Neural cell (in vitro differentiated cells): ENCODE measurements around the gene PODXL2. TPM values are rescaled to one million over a fixed set of nuclear protein-coding genes. Genes with fewer than 3 reads are reported as not detected.

Experiments used
- H2AFZ ChIP-seq: fragments of 200-600, 300-800 bp; sonication (generic), shearing (Covaris generic); 2 replicates; pipeline ENCODE4 v1.6.0; 2014; ENCODE audit warnings: low read depth, mild to moderate bottlenecking, antibody characterized with exemption, low read length, moderate library complexity
- H3F3A ChIP-seq: fragments of 200-600 bp; shearing (Covaris generic); 2 replicates; pipeline ENCODE4 v1.6.1; 2016; ENCODE audit warnings: mild to moderate bottlenecking, moderate library complexity, mixed read lengths, antibody characterized with exemption, low read length; ENCODE audit not compliant: insufficient read depth, poor library complexity, severe bottlenecking
- H3K27ac ChIP-seq: fragments of 200-600, 300-800 bp; sonication (generic), shearing (Covaris generic); 2 replicates; pipeline ENCODE4 v1.5.1; 2014; ENCODE audit warnings: mild to moderate bottlenecking, low read length, moderate library complexity
- H3K27me3 ChIP-seq: fragments of 300-800, 200-600 bp; sonication (generic), shearing (Covaris generic); 2 replicates; pipeline ENCODE4 v1.6.0; 2014; ENCODE audit warnings: mild to moderate bottlenecking, low read depth, low read length, moderate library complexity; ENCODE audit not compliant: insufficient read depth
- H3K36me3 ChIP-seq: fragments of 300-800, 200-600 bp; sonication (generic), shearing (Covaris generic); 2 replicates; pipeline ENCODE4 v1.5.1; 2014; ENCODE audit warnings: mild to moderate bottlenecking, antibody characterized with exemption, low read length, moderate library complexity; ENCODE audit not compliant: insufficient read depth
- H3K4me2 ChIP-seq: fragments of 300-800, 200-600 bp; sonication (generic), shearing (Covaris generic); 2 replicates; pipeline ENCODE4 v1.6.0; 2014; ENCODE audit warnings: mild to moderate bottlenecking, low read length
- H3K4me3 ChIP-seq: fragments of 300-800, 200-600 bp; sonication (generic), shearing (Covaris generic); 2 replicates; pipeline ENCODE4 v1.5.1; 2014; ENCODE audit warnings: mild to moderate bottlenecking, low read length, moderate library complexity
- H3K79me2 ChIP-seq: fragments of 200-600 bp; shearing (Covaris generic); replicated peaks from 2 replicates; pipeline ENCODE4 v1.6.0; 2014; ENCODE audit warnings: mild to moderate bottlenecking, low read length, moderate library complexity; ENCODE audit not compliant: insufficient read depth
- H3K9ac ChIP-seq: fragments of 300-800, 200-600 bp; sonication (generic), shearing (Covaris generic); 2 replicates; pipeline ENCODE4 v1.6.1; 2016; ENCODE audit warnings: mild to moderate bottlenecking, low read length, mixed read lengths
- H3K9me2 ChIP-seq: fragments of 200-600 bp; shearing (Covaris generic); 2 replicates; pipeline ENCODE4 v1.6.1; 2016; ENCODE audit warnings: mild to moderate bottlenecking, low read length, mixed read lengths; ENCODE audit not compliant: insufficient read depth
- H3K9me3 ChIP-seq: fragments of 200-600, 300-800 bp; sonication (generic), shearing (Covaris generic); 2 replicates; pipeline ENCODE4 v1.6.1; 2016; ENCODE audit warnings: mild to moderate bottlenecking, mixed run types, low read length, moderate library complexity, mixed read lengths
- H4K20me1 ChIP-seq: fragments of 200-600 bp; shearing (Covaris generic); 2 replicates; pipeline ENCODE4 v1.6.1; 2016; ENCODE audit warnings: mild to moderate bottlenecking, mixed run types; ENCODE audit not compliant: insufficient read depth
- CTCF ChIP-seq: fragments of 450-650 bp; IDR thresholded peaks from 2 replicates; pipeline ENCODE4 v1.5.1; 2014; ENCODE audit warnings: antibody characterized with exemption, mild to moderate bottlenecking, moderate library complexity; ENCODE audit not compliant: poor library complexity, severe bottlenecking
- EP300 ChIP-seq: fragments of 450-650 bp; conservative IDR thresholded peaks from 2 replicates; pipeline ENCODE4 v1.6.1; 2014; ENCODE audit warnings: antibody characterized with exemption, mild to moderate bottlenecking, moderate library complexity; ENCODE audit not compliant: poor library complexity, severe bottlenecking
- EZH2 ChIP-seq: fragments of 200-600, 300-800 bp; shearing (Covaris generic), sonication (generic); IDR thresholded peaks from 2 replicates; pipeline ENCODE4 v1.6.1; 2014; ENCODE audit warnings: antibody characterized with exemption, low read length, borderline replicate concordance, mild to moderate bottlenecking; ENCODE audit not compliant: insufficient read depth, poor library complexity, severe bottlenecking
- MXI1 ChIP-seq: fragments of 450-650 bp; conservative IDR thresholded peaks from 2 replicates; pipeline ENCODE4 v1.6.1; 2014; ENCODE audit warnings: antibody characterized with exemption, mild to moderate bottlenecking; ENCODE audit not compliant: poor library complexity, severe bottlenecking
- POLR2AphosphoS5 ChIP-seq: IDR thresholded peaks from 2 replicates; pipeline ENCODE4 v1.6.1; 2012
- RAD21 ChIP-seq: fragments of 450-650 bp; conservative IDR thresholded peaks from 2 replicates; pipeline ENCODE4 v1.6.1; 2014; ENCODE audit warnings: antibody characterized with exemption, mild to moderate bottlenecking, moderate library complexity
- REST ChIP-seq: IDR thresholded peaks from 2 replicates; pipeline ENCODE4 v1.6.1; 2012; ENCODE audit warnings: borderline replicate concordance
- SMC3 ChIP-seq: fragments of 450-650 bp; conservative IDR thresholded peaks from 2 replicates; pipeline ENCODE4 v1.6.1; 2014; ENCODE audit warnings: antibody characterized with exemption, mild to moderate bottlenecking, moderate library complexity; ENCODE audit not compliant: poor library complexity
- TAF1 ChIP-seq: IDR thresholded peaks from 2 replicates; pipeline ENCODE4 v1.6.1; 2012; ENCODE audit warnings: low read depth
- polyA plus RNA-seq: library from polyadenylated mRNA; depleted of rRNA; stranded (reverse); fragments of >200 nt; gene quantifications from 2 replicates; pipeline ENCODE4 v1.2.3, GENCODE V29; 2014

The PODXL2 gene
- polyA plus RNA-seq, 1 donor from 2014 or later = 266 TPM

GRCh38 chr3:127588806-127589577 is 40.0 kb upstream of the PODXL2 start:
- Histone ChIP-seq H3K79me2 (peaks cover 12% of the 10 kb centered on the region), H2AFZ (no peak overlapping the region), H3K4me3 (peak overlapping the region; percentile 89)

DNA sequence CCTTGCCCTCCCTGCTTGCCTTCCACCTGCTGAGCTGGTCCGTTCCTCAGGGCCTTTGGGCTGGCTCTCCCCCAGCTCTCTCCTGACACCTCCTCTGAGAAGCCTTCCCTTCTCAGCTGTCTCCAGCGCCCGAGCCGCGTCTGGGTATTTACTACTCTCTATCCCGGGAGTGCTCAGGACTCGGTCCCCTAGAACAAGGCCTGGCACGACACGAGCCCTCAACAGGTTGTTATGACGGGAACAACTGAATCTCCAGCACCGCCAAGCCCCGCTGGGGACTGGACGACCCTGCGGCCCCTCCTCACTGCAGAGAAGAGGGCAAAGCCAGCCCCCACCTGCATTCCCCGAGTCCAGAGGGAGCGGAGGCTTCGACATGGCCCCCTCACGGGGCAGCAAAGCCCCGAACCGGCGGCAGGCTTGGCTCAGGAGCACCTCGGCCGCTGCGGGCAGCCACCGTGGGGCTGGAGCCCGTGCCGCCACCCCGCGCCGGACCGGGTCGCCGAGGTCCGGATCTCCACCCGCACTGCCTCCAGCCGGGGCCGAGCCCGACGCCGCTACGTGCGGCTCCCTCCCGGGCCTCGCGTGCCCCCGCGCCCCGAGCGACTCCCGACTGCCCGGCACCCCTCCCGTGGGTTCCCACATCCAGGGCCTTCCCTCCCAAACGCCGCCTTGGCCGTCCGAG is 39.2 kb upstream of the PODXL2 start:
- no peaks in the 10 kb centered on the region for H4K20me1 ChIP-seq
- TF ChIP-seq EZH2 (no peak), TAF1 (no peak), SMC3 (peak; percentile 6), POLR2AphosphoS5 (no peak), EP300 (no peak), CTCF (no peak), REST (no peak), MXI1 (peak; percentile 22)
- no peaks in the 10 kb centered on the region for H3K9me2 ChIP-seq
- H3K36me3 ChIP-seq = no peaks in the 10 kb centered on the region
- peak overlapping the region; percentile 59 for H3K4me2 ChIP-seq
- H3K27me3 ChIP-seq = no peaks in the 10 kb centered on the region
- no peaks in the 10 kb centered on the region for H3F3A ChIP-seq
- H3K4me3 ChIP-seq = peak overlapping the region; percentile 89
- peak overlapping the region; percentile 78 for H3K9ac ChIP-seq
- peaks cover 12% of the 10 kb centered on the region for H3K79me2 ChIP-seq
- no peaks in the 10 kb centered on the region for H3K9me3 ChIP-seq
- H2AFZ ChIP-seq = no peak overlapping the region
- H3K27ac ChIP-seq = peak overlapping the region; percentile 54

More at GRCh38 chr3:127588806-127589577, 40.0 kb upstream of the PODXL2 start:
- no peak overlapping the region for H3K27ac ChIP-seq
- no peaks in the 10 kb centered on the region for H3K27me3 ChIP-seq
- H3F3A ChIP-seq = no peaks in the 10 kb centered on the region
- no peaks in the 10 kb centered on the region for H3K9me2 ChIP-seq
- H4K20me1 ChIP-seq = no peaks in the 10 kb centered on the region
- peak overlapping the region; percentile 59 for H3K4me2 ChIP-seq
- no peak for TF ChIP-seq RAD21
- no peak for TF ChIP-seq EP300
- peak overlapping the region; percentile 78 for H3K9ac ChIP-seq
- no peaks in the 10 kb centered on the region for H3K36me3 ChIP-seq
- H3K9me3 ChIP-seq = no peaks in the 10 kb centered on the region
